Activated CD4-positive, alpha-beta T cell treated with anti-CD3 and anti-CD28 coated beads, Interleukin-2, amount 50 U/mL, for 1 hour (primary cell): ENCODE data around the gene PHLDB1.
"Not testable (repeated sequence)": the region's sequence is repeated elsewhere in the genome, so short reads cannot be mapped to it uniquely, and the experiment has no call there.

Source experiments
- DNase-seq: peaks from one replicate; pipeline ENCODE4 v3.0.0-alpha.2; 2020

The PHLDB1 gene

GRCh38 chr11:118661425-118662301 lies 54.2 kb downstream of the PHLDB1 start:
- no peak for DNase-seq

GRCh38 chr11:118662401-118663271 lies 55.2 kb downstream of the PHLDB1 start:
- DNase-seq, result no peak

- no peak for DNase-seq
These were observed 56.0 kb downstream of the PHLDB1 start for GRCh38 chr11:118663381-118663780.

DNA sequence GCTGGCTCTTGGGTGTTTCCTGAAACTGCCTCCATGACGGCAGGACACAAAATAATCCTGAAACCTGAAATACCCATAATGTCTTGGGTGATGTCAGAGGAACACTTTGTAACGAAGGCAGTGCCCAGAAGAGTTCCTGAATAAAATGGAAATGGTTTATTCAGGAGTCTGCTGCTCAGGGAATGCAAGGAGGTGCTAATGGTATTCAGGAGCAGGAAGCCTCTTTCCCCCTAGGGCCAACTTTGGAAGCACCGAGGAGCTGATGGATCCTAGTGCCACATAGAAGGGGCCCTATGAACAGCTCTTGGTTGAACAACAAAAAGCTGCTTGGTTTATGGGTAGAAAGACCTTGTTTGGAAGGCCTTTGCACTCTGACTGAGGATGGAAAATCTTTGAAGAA lies 56.5 kb downstream of the PHLDB1 start:
- no peak for DNase-seq

- DNase-seq, result no peak
These were observed 59.0 kb downstream of the PHLDB1 start for GRCh38 chr11:118666371-118666770.

- DNase-seq, result no peak
These were observed 62.6 kb downstream of the PHLDB1 start for GRCh38 chr11:118670063-118670462.

DNA sequence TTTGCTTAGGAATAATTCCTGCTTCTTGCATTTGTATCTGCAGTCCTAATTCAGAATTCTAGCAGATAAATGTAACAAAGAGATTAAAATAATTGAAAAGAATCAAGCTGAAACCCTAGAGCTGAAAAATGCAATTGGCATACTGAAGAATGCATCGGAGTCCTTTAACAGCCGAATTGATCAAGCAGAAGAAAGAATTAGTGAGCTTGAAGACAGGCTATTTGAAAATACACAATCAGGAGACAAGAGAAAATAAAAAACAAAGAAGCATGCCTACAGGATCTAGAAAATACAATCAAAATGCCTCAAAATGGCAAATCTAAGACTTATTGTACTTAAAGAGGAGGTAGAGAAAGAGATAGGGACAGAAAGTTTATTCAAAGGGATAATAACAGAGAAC lies 63.8 kb downstream of the PHLDB1 start:
- DNase-seq, result no peak

DNA sequence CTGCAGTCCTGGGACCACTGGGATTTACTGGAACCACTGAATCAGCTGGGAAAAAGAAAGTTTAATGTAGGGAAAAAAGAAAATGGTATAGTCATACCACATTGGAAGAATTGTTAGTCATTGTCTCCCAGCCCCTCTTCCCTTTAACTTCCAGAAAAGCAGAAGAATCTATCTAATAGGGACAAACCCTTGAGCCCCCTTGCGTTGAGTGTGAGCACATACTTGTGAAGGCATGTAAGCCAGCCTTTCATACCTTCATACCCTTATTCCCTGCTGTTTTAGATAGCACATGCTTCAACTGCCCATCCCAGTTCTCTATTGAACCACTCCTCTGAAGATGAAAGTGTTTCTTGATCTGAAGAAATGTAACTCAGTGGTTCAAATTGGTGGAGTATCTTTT lies 65.4 kb downstream of the PHLDB1 start:
- no peak for DNase-seq

GRCh38 chr11:118673361-118674081 lies 66.1 kb downstream of the PHLDB1 start:
- no peak for DNase-seq

GRCh38 chr11:118674082-118674435 lies 66.6 kb downstream of the PHLDB1 start:
- no peak for DNase-seq

DNA sequence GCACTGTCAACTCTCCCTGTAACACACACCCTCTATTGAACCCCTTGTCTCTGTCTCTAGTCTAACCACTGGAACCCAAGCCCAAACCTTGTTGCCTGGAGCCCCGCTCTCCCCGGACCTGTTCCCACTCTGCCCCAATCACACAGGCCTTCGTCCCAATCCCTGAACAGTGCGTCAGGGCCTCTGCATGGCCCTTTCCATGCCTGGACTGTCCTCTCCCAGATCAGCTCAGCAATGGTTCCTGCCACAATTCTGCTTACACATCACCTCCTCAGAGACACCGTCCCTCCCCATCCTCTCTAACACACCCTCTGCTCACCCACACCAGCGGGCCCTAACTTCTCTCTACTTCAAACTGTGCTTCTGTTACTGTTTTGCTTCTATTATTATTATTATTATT lies 70.6 kb downstream of the PHLDB1 start:
- no peak for DNase-seq

- not testable (repeated sequence) for DNase-seq
These were observed 71.5 kb downstream of the PHLDB1 start for GRCh38 chr11:118678908-118679307.

- DNase-seq, result no peak
These were observed 72.1 kb downstream of the PHLDB1 start, which contains the start of gene TREH for GRCh38 chr11:118679483-118679882. Gene TREH, minus strand, starts transcription at chr11:118679650. Its CDS starts 23 bp downstream, at chr11:118679627.

DNA sequence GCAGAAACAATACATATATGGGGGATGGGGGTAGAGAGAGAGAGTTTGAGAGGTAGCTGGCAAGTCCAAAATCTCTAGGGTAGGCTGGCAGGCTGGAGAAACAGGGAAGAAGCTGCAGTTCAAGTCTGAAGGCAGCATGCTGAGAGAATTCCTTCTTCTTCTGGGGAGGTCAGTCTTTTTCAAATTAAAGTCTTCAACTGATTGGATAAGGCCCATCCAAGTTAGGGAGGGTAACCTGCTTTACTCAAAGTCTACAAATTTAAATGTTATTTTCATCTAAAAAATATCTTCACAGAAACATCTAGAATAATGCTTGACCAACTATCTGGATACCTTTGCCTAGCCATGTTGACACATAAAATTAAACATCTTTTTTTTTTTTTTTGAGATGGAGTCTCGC lies 75.0 kb downstream of the PHLDB1 start:
- DNase-seq, result no peak

- DNase-seq, result not testable (repeated sequence)
These were observed 75.5 kb downstream of the PHLDB1 start for GRCh38 chr11:118682939-118683338.

DNA sequence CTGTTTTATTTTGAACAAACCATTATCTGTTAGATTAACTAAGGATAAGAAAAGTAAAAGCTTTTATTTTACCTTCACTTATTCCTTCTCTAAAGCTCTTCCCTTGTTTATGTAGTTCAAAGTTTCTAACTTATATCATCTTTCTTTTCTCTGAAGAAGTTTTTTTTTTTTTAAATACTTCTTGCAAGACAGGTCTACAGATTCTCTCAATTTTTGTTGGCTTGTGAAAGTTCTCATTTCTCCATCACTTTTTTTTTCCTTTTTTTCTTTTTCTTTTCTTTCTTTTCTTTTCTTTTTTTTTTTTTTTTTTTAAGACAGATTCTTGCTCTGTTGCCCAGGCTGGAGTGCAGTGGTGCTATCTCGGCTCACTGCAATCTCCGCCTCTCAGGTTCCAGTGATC lies 76.8 kb downstream of the PHLDB1 start:
- no peak for DNase-seq

DNA sequence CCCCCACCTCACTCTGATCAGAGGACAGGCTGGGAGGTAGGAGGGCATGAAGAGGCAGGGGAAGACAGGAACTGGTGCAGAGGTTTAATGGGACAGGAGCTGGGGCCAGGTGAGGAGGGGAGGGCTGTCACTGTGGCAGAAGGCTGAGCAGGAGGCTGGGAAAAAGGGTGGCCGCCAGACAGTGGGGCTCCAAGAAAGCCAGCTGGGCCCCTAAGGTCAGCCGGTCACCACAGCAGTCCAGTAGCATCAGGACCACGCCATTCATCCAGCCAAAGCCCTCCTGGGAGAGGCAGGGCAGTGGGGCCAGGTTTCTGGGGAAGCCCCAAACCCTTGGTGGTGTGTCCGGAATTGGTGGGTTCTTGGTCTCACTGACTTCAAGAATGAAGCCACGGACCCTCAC lies 80.5 kb downstream of the PHLDB1 start:
- DNase-seq, result no peak

GRCh38 chr11:118688339-118688738 lies 80.9 kb downstream of the PHLDB1 start:
- DNase-seq, result not testable (repeated sequence)

DNA sequence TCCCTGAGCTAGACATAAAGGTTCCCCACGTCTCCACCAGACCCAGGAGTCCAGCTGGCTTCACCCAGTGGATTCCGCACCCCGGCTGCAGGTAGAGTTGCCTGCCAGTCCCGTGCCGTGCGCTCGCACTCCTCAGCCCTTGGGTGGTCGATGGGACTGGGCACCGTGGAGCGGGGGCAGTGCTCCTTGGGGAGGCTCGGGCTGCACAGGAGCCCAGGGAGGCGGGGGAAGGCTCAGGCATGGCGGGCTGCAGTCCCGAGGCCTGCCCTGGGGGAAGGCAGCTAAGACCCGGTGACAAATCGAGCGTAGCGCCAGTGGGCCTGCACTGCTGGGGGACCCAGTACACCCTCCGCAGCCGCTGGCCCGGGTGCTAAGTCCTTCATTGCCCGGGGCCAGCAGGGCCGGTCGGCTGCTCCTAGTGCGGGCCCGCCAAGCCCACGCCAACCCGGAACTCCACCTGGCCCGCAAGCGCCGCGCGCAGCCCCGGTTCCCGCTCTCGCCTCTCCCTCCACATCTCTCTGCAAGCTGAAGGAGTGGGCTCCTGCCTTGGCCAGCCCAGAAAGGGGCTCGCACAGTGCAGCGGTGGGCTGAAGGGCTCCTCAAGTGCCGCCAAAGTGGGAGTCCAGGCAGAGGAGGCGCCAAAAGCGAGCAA lies 81.6 kb downstream of the PHLDB1 start:
- DNase-seq, result no peak

- no peak for DNase-seq
These were observed 82.1 kb downstream of the PHLDB1 start for GRCh38 chr11:118689503-118689851.

DNA sequence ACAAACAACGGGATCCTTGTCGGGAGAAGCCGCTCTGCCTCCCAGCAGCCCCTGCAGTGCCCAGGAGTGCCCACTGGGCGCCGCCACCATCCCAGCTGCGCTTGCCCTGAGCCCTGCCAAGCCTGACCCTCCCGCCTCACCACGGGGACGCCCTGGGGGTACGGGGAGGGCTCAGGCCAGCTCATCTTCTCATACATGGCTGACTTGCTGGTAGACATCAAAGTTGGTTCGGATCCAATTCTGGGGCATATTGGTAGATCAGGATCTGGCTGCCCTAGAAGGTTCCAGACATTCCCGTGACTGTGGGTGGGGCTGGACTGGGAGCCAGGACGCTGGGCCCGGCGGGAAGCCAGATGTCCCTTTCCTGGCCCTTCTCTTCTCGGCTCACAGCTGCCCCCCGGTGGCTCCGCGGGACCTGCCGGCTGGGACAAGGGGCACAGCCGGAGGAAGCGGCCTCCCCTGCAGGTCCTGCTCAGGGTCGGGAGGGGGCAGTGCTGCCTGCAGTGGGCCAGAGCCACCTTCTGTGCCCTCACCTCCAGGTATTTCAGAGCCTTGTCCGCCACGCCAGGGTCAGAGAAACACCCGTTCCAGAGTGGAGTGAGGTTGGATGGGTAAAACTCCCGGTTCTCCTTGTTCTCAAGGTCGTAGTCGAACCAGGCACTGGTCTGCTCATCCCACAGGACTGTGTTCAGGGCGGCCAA lies 82.6 kb downstream of the PHLDB1 start:
- peak; percentile 82 for DNase-seq
